Liver (tissue), 9 donors: ENCODE measurements around the gene ZNRF3. TPM values are rescaled to one million over a fixed set of nuclear protein-coding genes. Genes with fewer than 3 reads are reported as not detected.
"Not testable (repeated sequence)": the region's sequence is repeated elsewhere in the genome, so short reads cannot be mapped to it uniquely, and the experiment has no call there.

ENCODE experiments used
- DNase-seq: peaks from one replicate; pipeline ENCODE4 v3.0.0-alpha.2; 2017; ENCODE audit warnings: low spot score
- H3K27ac ChIP-seq, 2 donors: one replicate each; pipeline ENCODE4 v1.7.0; 2013; ENCODE audit warnings: inconsistent platforms in 2 of 2, low read length in 2 of 2, control low read depth in 1 of 2, low read depth in 1 of 2, mild to moderate bottlenecking in 1 of 2
- H3K27me3 ChIP-seq, 4 donors: one replicate each; pipeline versions ENCODE4 v1.6.1 to v1.7.0; 2013; ENCODE audit warnings: low read length in 3 of 4, inconsistent platforms in 1 of 4, mild to moderate bottlenecking in 1 of 4, moderate library complexity in 1 of 4; ENCODE audit not compliant: control insufficient read depth in 4 of 4, insufficient read depth in 4 of 4
- H3K36me3 ChIP-seq, 4 donors: one replicate each; pipeline versions ENCODE4 v1.6.1 to v1.7.0; 2013; ENCODE audit warnings: low read length in 3 of 4, mild to moderate bottlenecking in 3 of 4, low read depth in 1 of 4, moderate library complexity in 1 of 4; ENCODE audit not compliant: control insufficient read depth in 4 of 4, insufficient read depth in 3 of 4
- H3K4me1 ChIP-seq, 4 donors: one replicate each; pipeline versions ENCODE4 v1.6.1 to v1.7.0; 2013; ENCODE audit warnings: low read length in 3 of 4, mild to moderate bottlenecking in 3 of 4, moderate library complexity in 1 of 4; ENCODE audit not compliant: control insufficient read depth in 4 of 4, insufficient read depth in 4 of 4
- H3K4me3 ChIP-seq, 3 donors: one replicate each; pipeline versions ENCODE4 v1.6.1 to v1.7.0; 2013; ENCODE audit warnings: low read length in 3 of 3, control low read depth in 1 of 3, low read depth in 1 of 3, mild to moderate bottlenecking in 1 of 3
- H3K9ac ChIP-seq, 2 donors: one replicate each; pipeline ENCODE4 v1.7.0; 2013; ENCODE audit warnings: low read length in 2 of 2, mild to moderate bottlenecking in 2 of 2, moderate library complexity in 2 of 2, control low read depth in 1 of 2, low read depth in 1 of 2
- H3K9me3 ChIP-seq, 4 donors: one replicate each; pipeline versions ENCODE4 v1.6.1 to v1.7.0; 2013; ENCODE audit warnings: low read length in 3 of 4; ENCODE audit not compliant: control insufficient read depth in 4 of 4
- EGR1 ChIP-seq, 2 donors: IDR thresholded peaks; 2 replicates each; pipeline ENCODE4 v1.6.1; 2016 to 2018; ENCODE audit warnings: antibody characterized with exemption in 2 of 2, low read depth in 2 of 2
- FOXA1 ChIP-seq: IDR thresholded peaks from 2 replicates; pipeline ENCODE4 v1.6.1; 2016; ENCODE audit warnings: antibody characterized with exemption
- FOXA2 ChIP-seq: IDR thresholded peaks from 2 replicates; pipeline ENCODE4 v1.6.1; 2016; ENCODE audit warnings: antibody characterized with exemption
- GABPA ChIP-seq, 2 donors: IDR thresholded peaks in 1 of 2; conservative IDR thresholded peaks in 1 of 2; 2 replicates each; pipeline ENCODE4 v1.6.1; 2016; ENCODE audit warnings: antibody characterized with exemption in 2 of 2, mild to moderate bottlenecking in 1 of 2, moderate library complexity in 1 of 2
- HNF4A ChIP-seq, 2 donors: conservative IDR thresholded peaks; 2 replicates each; pipeline ENCODE4 v1.6.1; 2016; ENCODE audit warnings: antibody characterized with exemption in 2 of 2, mild to moderate bottlenecking in 2 of 2
- HNF4G ChIP-seq: IDR thresholded peaks from 2 replicates; pipeline ENCODE4 v1.6.1; 2016; ENCODE audit warnings: antibody characterized with exemption
- JUND ChIP-seq, 2 donors: IDR thresholded peaks; 2 replicates each; pipeline ENCODE4 v1.6.1; 2016; ENCODE audit warnings: antibody characterized with exemption in 2 of 2
- NR2F2 ChIP-seq: IDR thresholded peaks from 2 replicates; pipeline ENCODE4 v1.6.1; 2016; ENCODE audit warnings: antibody characterized with exemption
- RAD21 ChIP-seq, 2 donors: IDR thresholded peaks; 2 replicates each; pipeline ENCODE4 v1.6.1; 2016; ENCODE audit warnings: antibody characterized with exemption in 2 of 2, mild to moderate bottlenecking in 2 of 2
- RXRA ChIP-seq, 2 donors: IDR thresholded peaks; 2 replicates each; pipeline ENCODE4 v1.6.1; 2017 to 2018; ENCODE audit warnings: antibody characterized with exemption in 2 of 2, mild to moderate bottlenecking in 1 of 2
- SP1 ChIP-seq: IDR thresholded peaks from 2 replicates; pipeline ENCODE4 v1.6.1; 2018; ENCODE audit warnings: antibody characterized with exemption, mild to moderate bottlenecking
- TAF1 ChIP-seq: conservative IDR thresholded peaks from 2 replicates; pipeline ENCODE4 v1.6.1; 2016; ENCODE audit warnings: antibody characterized with exemption, mild to moderate bottlenecking
- YY1 ChIP-seq: IDR thresholded peaks from 2 replicates; pipeline ENCODE4 v1.6.1; 2016; ENCODE audit warnings: antibody characterized with exemption, mild to moderate bottlenecking
- WGBS: extraction: QIAGEN DNeasy Blood & Tissue Kit; methylation state at CpG from one replicate; pipeline ENCODE4 v1.1.7; 2013; 5-methylcytosine and 5-hydroxymethylcytosine counted together
- polyA plus RNA-seq, 2 donors: library from polyadenylated mRNA; stranded (reverse) in 1 of 2; unstranded in 1 of 2; fragments of 200-250 nt in 1 of 2; fragments of >200 nt in 1 of 2; fragmentation: Nextera tagmentation in 1 of 2; extraction: Ambion mirVana in 1 of 2; gene quantifications; one replicate each; pipeline versions ENCODE4 v1.2.1 to v1.2.3, GENCODE V29; 2013 to 2015
- total RNA-seq, 2 donors: library from RNA; depleted of rRNA; stranded (reverse); fragments of >200 nt; gene quantifications; one replicate each; pipeline ENCODE4 v1.2.3, GENCODE V29; 2014
- TF ChIP-seq, protein P1 (sequence below): IDR thresholded peaks from 2 replicates; pipeline ENCODE4 v1.6.1; 2016; ENCODE audit warnings: antibody characterized with exemption
- TF ChIP-seq, protein P2 (sequence below): IDR thresholded peaks from 2 replicates; pipeline ENCODE4 v1.6.1; 2016; ENCODE audit warnings: antibody characterized with exemption, mild to moderate bottlenecking
- TF ChIP-seq, protein P3 (sequence below): fragments of 150-350 bp; IDR thresholded peaks from 2 replicates; pipeline ENCODE4 v1.5.1; 2017; ENCODE audit warnings: improper control_type of control experiment, low read depth, low read length; ENCODE audit not compliant: missing input control
- TF ChIP-seq, protein P4 (sequence below): IDR thresholded peaks from 2 replicates; pipeline ENCODE4 v1.6.1; 2016; ENCODE audit warnings: antibody characterized with exemption
- TF ChIP-seq, protein P5 (sequence below): IDR thresholded peaks from 2 replicates; pipeline ENCODE4 v1.6.1; 2016; ENCODE audit warnings: antibody characterized with exemption
- donor health status: healthy.
- donor health status: healthy.
- donor health status: healthy.
- donor health status: healthy.
- donor health status: healthy.

The ZNRF3 gene
- total and polyA plus RNA-seq, 4 donors = 2.2 to 5.9 (median 4.7) TPM

DNA sequence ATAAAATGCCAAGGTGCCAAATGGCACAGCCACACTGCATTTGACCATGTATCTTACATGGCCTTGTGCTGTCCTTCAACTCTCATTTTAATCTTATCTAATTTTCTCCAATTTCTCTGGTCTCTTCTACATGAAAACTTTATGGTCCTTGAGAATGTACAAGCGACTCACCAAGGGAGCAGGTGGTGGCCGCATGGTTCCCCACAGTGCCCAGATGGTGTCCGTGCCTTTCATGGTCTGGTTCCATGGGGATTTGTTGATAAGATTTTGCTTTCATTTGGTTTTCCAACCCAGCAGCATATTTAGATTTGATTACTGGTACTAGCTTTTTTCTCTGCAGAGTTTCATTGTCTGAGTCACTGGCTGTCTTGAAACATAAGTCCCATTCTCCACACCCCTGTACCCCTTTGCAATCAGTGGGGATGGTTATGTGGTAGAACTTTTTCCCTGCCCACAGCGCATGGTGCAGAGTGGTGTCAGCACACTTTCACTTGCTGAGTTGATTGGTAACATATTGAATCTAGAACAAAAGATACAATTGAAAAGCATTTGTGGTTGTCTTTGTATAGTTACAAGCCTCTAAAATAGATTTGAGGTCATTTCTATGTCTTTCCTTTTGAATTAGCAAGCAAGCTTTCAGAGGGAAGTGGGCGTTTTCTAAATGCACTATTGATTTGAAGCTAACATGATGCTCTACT, 24.1 kb downstream of the ZNRF3 start:
- no peak overlapping the region for H3K9ac ChIP-seq
- no peaks in the 10 kb centered on the region for H3K36me3 ChIP-seq
- H3K27ac ChIP-seq = no peak overlapping the region
- whole genome bisulfite sequencing = 87% methylated on average over 5 of the region's 5 CpGs
- DNase-seq = no peak
- H3K4me1 ChIP-seq = peaks cover 9 to 62% (median 50%) of the 10 kb centered on the region in 4 donors
- no peak overlapping the region for H3K4me3 ChIP-seq
- H3K9me3 ChIP-seq = no peaks in the 10 kb centered on the region
- H3K27me3 ChIP-seq = no peaks in the 10 kb centered on the region
- TF ChIP-seq FOXA1 (no peak), TAF1 (no peak), NR2F2 (no peak), SP1 (no peak), EGR1 (IDR thresholded peaks at IDR 0.05; ENCODE audit: low read depth in 2 of 2) (no peak), GABPA (IDR thresholded peaks at IDR 0.05 in 1 of 2, conservative IDR thresholded peaks at IDR 0.05 in 1 of 2) (no peak), FOXA2 (no peak), RXRA (IDR thresholded peaks at IDR 0.05) (no peak), JUND (IDR thresholded peaks at IDR 0.05) (no peak), YY1 (no peak), RAD21 (IDR thresholded peaks at IDR 0.05) (no peak), HNF4G (no peak), HNF4A (conservative IDR thresholded peaks at IDR 0.05) (no peak)
- TF ChIP-seq, protein P1, sequence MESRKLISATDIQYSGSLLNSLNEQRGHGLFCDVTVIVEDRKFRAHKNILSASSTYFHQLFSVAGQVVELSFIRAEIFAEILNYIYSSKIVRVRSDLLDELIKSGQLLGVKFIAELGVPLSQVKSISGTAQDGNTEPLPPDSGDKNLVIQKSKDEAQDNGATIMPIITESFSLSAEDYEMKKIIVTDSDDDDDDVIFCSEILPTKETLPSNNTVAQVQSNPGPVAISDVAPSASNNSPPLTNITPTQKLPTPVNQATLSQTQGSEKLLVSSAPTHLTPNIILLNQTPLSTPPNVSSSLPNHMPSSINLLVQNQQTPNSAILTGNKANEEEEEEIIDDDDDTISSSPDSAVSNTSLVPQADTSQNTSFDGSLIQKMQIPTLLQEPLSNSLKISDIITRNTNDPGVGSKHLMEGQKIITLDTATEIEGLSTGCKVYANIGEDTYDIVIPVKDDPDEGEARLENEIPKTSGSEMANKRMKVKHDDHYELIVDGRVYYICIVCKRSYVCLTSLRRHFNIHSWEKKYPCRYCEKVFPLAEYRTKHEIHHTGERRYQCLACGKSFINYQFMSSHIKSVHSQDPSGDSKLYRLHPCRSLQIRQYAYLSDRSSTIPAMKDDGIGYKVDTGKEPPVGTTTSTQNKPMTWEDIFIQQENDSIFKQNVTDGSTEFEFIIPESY = no peak
- TF ChIP-seq, protein P2, sequence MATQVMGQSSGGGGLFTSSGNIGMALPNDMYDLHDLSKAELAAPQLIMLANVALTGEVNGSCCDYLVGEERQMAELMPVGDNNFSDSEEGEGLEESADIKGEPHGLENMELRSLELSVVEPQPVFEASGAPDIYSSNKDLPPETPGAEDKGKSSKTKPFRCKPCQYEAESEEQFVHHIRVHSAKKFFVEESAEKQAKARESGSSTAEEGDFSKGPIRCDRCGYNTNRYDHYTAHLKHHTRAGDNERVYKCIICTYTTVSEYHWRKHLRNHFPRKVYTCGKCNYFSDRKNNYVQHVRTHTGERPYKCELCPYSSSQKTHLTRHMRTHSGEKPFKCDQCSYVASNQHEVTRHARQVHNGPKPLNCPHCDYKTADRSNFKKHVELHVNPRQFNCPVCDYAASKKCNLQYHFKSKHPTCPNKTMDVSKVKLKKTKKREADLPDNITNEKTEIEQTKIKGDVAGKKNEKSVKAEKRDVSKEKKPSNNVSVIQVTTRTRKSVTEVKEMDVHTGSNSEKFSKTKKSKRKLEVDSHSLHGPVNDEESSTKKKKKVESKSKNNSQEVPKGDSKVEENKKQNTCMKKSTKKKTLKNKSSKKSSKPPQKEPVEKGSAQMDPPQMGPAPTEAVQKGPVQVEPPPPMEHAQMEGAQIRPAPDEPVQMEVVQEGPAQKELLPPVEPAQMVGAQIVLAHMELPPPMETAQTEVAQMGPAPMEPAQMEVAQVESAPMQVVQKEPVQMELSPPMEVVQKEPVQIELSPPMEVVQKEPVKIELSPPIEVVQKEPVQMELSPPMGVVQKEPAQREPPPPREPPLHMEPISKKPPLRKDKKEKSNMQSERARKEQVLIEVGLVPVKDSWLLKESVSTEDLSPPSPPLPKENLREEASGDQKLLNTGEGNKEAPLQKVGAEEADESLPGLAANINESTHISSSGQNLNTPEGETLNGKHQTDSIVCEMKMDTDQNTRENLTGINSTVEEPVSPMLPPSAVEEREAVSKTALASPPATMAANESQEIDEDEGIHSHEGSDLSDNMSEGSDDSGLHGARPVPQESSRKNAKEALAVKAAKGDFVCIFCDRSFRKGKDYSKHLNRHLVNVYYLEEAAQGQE = no peak
- TF ChIP-seq, protein P3, sequence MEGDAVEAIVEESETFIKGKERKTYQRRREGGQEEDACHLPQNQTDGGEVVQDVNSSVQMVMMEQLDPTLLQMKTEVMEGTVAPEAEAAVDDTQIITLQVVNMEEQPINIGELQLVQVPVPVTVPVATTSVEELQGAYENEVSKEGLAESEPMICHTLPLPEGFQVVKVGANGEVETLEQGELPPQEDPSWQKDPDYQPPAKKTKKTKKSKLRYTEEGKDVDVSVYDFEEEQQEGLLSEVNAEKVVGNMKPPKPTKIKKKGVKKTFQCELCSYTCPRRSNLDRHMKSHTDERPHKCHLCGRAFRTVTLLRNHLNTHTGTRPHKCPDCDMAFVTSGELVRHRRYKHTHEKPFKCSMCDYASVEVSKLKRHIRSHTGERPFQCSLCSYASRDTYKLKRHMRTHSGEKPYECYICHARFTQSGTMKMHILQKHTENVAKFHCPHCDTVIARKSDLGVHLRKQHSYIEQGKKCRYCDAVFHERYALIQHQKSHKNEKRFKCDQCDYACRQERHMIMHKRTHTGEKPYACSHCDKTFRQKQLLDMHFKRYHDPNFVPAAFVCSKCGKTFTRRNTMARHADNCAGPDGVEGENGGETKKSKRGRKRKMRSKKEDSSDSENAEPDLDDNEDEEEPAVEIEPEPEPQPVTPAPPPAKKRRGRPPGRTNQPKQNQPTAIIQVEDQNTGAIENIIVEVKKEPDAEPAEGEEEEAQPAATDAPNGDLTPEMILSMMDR = no peak
- TF ChIP-seq, protein P4, sequence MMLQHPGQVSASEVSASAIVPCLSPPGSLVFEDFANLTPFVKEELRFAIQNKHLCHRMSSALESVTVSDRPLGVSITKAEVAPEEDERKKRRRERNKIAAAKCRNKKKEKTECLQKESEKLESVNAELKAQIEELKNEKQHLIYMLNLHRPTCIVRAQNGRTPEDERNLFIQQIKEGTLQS = no peak
- TF ChIP-seq, protein P5, sequence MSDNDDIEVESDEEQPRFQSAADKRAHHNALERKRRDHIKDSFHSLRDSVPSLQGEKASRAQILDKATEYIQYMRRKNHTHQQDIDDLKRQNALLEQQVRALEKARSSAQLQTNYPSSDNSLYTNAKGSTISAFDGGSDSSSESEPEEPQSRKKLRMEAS = no peak

DNA sequence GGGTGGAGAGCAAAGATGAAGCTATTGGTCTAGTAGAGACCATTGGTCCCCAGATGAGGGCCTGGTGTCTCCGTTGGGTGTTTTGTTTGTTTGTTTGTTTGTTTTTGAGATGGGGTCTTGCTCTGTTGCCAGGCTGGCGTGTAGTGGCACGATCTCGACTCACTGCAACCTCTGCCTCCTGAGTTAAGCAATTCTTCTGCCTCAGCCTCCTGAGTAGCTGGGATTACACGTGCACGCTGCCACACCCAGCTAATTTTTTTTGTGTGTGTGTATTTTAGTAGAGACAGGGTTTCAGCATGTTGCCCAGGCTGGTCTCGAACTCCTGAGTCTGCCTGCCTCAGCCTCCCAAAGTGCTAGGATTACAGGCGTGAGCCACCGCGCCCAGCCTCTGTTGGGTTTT, 25.4 kb downstream of the ZNRF3 start:
- H3K27me3 ChIP-seq, H3K27ac ChIP-seq, H3K9me3 ChIP-seq, DNase-seq, H3K9ac ChIP-seq, H3K36me3 ChIP-seq, H3K4me3 ChIP-seq: not testable (repeated sequence)
- H3K4me1 ChIP-seq = peaks cover 8 to 49% (median 42%) of the 10 kb centered on the region in 4 donors
- WGBS = 62% methylated on average over 10 of the region's 10 CpGs
